Activated CD4-positive, alpha-beta T cell treated with anti-CD3 and anti-CD28 coated beads, Interleukin-2, amount 50 U/mL, for 48 hours (primary cell): ENCODE measurements around the gene FNBP1.
A peak's percentile ranks its signal among the peaks of the same experiment; 100 is the strongest.
"Not testable (repeated sequence)": the region's sequence is repeated elsewhere in the genome, so short reads cannot be mapped to it uniquely, and the experiment has no call there.

Experiments
- DNase-seq, 2 experiments: peaks; one replicate each; pipeline ENCODE4 v3.0.0-alpha.2; 2020

Gene FNBP1

DNA sequence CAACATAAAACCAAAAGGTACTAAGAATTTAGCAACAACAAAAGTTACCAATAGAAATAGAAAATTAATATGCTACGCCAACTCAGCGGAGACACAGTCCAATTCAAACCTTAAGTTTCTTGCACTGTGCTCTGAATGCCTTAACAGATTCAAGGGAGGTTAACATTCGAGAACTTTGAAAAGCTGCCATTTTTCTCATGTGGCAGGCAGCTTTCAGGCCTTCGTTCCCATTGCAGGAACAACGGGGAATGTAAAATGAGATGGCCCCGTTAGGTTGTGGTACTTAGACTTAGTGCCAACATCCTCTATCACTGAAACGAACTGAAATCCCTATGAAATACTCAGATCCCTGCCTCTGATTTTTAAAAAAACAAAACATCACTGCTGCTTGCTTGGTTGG lies 22.4 kb downstream of the FNBP1 start:
- no peak for DNase-seq

DNA sequence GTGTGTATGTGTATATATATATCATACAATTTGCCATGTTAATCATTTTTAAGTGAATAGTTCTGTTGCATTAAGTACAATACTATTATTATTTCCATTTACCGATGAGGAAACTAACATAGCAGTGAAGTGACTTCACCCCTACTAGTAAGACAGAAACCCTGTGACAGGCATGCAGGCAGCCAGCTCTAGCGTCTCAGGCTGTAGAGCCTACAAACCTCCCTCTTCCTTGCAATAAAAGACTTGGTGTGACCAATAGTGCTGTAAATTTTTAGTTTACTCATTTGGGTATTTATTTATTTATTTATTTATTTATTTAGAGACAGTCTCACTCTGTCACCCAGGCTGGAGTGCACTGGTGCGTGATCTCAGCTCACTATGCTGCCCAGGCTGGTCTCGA lies 24.7 kb downstream of the FNBP1 start:
- DNase-seq, result peak in 1 of 2 experiments; percentile 39

GRCh38 chr9:130017510-130017909 lies 25.5 kb downstream of the FNBP1 start:
- DNase-seq, result peak in 1 of 2 experiments; percentile 3

DNA sequence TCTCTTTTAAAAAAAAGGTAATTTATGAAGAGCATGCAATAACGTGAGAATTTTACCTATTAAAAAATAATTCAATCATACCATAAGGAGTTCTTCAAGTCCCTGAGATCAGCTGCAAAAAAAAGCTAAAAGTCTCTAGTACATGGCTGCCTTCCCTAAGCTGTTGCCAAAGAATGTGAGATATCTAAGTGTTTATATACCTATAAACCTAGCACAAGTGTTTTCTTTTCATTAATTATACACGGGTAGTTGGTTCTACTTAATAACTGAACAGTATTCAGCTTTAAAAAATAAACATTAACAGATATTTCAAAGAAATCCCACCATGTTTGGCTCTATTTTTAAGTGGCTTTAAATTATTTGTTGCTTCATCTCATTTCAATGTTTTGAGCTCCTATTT lies 25.9 kb downstream of the FNBP1 start:
- no peak for DNase-seq

DNA sequence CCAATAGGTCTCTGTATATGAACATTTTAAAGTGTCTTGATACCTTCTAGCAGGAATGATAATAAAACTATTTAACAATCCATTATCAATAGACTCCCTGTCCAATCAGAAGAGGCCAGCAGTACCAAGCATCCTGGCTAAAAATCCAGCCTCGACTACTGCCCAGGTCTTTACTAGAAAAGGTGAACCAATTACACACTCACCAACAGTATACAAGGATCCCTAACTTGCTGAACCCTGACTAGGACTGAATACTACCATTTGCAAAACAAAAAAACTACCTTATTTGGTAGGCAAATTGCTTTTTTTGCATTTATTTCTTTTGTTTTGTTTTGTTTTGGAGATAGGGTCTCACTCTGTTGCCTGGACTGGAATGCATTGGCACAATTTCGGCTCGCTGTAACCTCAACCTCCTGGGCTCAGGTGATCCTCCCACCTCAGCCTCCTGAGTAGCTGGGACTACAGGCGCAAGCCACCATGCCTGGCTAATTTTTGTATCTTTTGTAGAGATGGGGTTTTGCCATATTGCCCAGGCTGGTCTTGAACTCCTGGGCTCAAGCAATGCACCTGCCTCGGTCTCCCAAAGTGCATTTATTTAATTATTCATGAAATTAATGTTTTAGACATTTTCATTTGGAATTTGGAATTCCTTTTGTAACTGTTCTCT lies 27.5 kb downstream of the FNBP1 start:
- peak in 1 of 2 experiments; percentile 2 for DNase-seq

GRCh38 chr9:130013326-130013725 lies 29.7 kb downstream of the FNBP1 start:
- DNase-seq, result peak in 1 of 2 experiments; percentile 2

DNA sequence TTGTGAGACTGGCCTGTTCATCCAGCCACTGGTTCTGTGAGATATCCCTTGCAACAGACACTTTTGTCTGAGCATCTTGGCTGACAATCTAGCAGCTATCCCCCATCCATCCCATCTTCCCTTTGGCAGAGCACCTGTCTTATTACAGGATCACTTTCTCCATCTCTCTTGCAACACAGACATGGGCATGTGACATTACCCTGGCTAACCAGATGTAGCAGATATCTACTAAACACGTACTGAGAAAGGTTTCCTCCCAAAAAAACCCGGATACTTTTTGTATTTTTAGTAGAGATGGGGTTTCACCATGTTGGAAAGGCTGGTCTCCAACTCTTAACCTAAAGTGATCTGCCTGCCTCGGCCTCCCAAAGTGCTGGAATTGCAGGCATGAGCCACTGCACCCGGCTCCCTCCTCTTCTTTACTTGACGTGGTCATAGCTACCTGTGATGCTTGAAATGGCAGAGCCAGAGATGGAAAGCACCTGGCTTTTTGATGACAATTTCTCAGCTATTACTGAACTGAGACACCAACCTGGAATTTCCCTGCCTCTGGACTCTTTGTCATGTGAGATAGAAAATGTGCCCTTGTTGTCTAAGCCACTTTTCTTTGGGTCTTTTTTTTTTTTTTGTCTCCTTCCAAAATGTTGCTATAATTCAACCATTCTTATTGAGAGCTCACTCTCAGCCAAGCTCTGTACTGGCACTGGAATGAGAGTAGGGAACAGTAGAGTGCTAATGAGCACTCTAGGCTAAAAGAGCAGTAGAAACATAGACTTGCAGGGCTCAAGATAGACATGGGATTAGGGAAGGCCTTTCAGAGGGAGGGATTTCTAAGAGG lies 32.6 kb downstream of the FNBP1 start:
- peak in 1 of 2 experiments; percentile 41 for DNase-seq

DNA sequence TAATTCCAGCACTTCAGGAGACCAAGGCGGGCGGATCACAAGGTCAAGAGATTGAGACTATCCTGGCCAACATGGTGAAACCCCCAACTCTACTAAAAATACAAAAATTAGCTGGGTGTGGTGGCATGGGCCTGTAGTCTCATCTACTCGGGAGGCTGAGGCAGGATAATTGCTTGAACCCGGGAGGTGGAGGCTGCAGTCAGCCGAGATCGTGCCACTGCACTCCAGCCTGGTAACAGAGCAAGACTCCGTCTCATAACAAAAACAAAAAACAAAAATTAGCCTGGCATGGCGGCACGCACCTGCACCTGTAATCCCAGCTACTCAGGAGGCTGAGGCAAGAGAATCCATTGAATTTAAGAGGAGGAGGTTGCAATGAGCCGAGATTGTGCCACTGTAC lies 33.4 kb downstream of the FNBP1 start:
- peak in 1 of 2 experiments; percentile 3 for DNase-seq

- DNase-seq, result peak in 1 of 2 experiments; percentile 4
These were observed 34.5 kb downstream of the FNBP1 start for GRCh38 chr9:130008538-130008937.

DNA sequence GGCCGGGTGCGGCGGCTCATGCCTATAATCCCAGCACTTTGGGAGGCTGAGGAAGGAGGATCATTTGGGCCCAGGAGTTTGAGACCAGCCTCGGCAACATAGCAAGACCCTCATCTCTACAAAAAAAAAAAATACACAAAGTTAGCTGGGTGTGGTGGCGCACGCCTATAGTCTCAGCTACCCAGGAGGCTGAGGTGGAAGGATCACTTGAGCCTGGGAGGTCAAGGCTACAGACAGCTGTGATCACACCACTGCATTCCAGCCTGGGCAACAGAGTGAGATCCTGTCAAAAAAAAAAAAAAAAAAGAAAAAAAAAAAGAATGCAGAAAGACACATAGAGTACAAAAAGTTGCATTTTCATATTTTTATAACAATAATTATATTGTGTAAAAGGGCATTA lies 36.0 kb downstream of the FNBP1 start:
- DNase-seq, result not testable (repeated sequence)

DNA sequence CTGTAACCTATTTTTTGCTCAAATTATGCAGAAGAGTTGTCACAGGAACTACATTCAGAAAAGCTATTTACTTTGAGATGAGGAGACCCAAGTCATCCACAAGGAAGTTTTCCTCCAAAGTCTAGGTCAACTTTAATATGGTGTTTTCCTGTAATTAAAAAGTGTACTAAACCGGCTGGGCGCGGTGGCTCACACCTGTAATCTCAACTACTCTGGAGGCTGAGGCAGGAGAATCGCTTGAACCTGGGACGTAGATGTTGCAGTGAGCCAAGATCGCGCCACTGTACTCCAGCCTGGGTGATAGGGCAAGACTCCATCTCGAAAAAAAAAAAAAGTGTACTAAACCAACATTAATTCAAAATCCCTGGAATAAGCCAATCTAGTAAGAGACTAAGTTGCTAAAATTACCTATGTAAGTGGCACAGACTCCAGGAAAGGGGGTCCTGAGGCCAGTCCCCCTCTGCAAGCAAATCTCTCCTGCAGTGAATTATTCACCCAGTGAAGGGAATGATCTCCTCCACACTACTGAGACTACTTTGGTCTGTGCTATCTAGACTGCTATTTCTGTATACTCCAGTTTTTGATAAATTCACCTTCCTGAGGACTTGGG lies 38.9 kb downstream of the FNBP1 start:
- DNase-seq, result no peak

- DNase-seq, result no peak
These were observed 40.7 kb downstream of the FNBP1 start for GRCh38 chr9:130002320-130002719.

DNA sequence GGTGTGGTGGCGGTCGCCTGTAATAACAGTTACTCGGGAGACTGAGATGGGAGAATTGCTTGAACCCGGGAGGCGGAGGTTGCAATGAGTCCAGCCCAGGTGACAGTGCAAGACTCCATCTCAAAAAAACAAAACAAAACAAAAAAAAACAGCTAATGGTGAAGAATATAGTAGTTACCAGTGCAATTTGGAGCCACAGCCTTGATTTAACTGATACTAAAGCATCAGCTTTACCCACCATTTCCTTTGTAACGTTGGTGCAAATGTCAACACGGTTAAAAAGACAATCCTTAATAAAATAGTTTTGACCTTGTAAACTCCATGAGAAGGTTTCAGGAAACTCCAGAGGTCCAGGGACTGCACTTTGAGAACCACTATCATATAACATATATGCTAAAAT lies 41.8 kb downstream of the FNBP1 start:
- no peak for DNase-seq

GRCh38 chr9:129999141-129999510 lies 43.9 kb downstream of the FNBP1 start:
- DNase-seq, result no peak

DNA sequence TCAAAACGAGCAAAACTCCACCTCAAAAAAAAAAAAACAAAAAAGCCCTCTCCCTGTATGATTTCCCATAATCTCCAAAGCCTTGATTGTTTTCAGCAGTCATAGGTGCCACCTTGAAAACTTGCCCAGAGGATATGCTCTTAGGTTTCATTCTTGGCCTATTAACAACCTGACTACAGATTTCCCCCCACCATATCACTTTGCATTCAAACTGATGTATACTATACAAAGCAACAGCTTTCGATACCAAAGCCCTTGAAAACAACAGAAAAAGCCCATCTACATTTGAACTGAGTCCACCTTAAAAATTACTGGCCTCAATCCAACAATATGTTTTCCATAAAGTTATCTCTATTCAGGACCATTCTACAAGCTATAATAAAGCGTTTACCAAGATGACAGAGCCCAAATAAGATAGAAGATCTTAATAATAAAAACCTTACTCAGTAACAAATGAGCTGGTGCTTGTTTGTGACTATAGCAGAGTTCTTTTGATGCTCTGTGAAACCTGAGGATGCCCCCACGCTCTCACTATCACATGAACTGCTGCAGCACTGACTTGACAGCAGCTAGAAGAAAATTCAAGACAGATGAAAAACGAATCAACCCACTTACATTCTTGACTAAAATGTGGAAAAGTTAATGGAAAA lies 44.4 kb downstream of the FNBP1 start:
- peak in 1 of 2 experiments; percentile 47 for DNase-seq

- not testable (repeated sequence) for DNase-seq
These were observed 45.3 kb downstream of the FNBP1 start for GRCh38 chr9:129997706-129998105.

GRCh38 chr9:129996161-129996830 lies 46.7 kb downstream of the FNBP1 start:
- no peak for DNase-seq

DNA sequence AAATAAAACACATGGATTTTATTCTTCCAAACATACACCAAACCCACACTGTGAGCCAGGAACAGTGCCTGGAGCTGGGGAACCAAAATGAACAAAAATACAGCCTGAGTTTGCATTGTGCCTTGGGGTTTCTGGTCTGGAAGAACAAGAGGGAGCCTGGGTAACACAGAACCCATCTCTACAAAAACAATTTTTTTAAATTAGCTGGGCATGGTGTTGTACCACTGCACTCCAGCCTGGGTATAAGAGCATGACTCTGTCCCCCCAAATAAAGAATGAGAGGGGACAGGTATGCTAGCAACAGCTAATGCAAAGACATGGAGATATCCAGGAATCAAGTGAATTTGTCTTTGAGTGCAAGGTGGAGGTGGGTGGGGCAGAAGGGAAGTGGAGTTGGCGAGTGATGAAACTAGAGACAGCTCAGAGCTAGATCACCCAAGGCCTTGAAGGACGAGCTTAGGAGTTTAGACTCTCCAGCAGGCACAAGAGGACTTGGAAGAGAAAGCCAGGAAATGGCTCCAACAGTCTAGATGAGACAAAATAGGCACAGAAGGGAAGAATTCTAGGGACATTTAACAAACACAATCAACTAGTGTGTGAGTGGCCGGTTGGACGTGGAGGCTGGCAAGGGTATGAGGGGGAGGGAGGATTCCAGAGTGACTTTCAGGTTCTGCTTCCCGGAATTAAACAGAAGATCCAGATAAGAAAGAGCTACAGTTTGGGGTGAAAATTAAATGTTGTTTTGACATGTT lies 47.4 kb downstream of the FNBP1 start:
- DNase-seq, result peak in 1 of 2 experiments; percentile 62

DNA sequence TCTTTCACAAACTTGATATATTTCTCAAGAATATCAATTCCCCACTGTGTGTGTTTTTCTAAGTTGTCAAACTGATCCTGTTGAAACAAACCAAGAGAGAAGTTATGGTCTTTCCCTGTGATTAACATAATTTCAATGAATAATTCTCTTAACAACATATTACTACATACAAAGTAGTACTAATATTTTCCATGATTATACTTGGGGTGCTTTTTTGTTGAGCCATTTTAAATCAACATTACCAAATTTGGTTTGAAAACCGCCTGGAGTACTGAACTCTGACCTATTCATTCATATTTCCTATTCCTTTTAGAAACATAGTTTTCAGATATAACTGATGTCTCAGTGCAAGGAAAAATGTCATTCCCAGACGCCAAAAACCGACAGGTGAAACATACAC lies 48.1 kb downstream of the FNBP1 start:
- DNase-seq, result no peak

- not testable (repeated sequence) for DNase-seq
These were observed 51.9 kb downstream of the FNBP1 start for GRCh38 chr9:129991139-129991538.

- DNase-seq, result no peak
These were observed 52.5 kb downstream of the FNBP1 start for GRCh38 chr9:129990269-129991010.
